ENCODE data around the gene ITGA2.

ITGA2 gene

GRCh38 chr5:53068291-53068836, 79.2 kb downstream of the ITGA2 start:
- in situ Hi-C loops (cut with MboI; ENCODE audit: low pct_unique_long_range_greater_than_20kb, low sequenced_read_pairs, unreplicated experiment), result no loop called here
- no peak for DNase-seq (ENCODE audit: low spot score)
- TF ChIP-seq, protein P1, sequence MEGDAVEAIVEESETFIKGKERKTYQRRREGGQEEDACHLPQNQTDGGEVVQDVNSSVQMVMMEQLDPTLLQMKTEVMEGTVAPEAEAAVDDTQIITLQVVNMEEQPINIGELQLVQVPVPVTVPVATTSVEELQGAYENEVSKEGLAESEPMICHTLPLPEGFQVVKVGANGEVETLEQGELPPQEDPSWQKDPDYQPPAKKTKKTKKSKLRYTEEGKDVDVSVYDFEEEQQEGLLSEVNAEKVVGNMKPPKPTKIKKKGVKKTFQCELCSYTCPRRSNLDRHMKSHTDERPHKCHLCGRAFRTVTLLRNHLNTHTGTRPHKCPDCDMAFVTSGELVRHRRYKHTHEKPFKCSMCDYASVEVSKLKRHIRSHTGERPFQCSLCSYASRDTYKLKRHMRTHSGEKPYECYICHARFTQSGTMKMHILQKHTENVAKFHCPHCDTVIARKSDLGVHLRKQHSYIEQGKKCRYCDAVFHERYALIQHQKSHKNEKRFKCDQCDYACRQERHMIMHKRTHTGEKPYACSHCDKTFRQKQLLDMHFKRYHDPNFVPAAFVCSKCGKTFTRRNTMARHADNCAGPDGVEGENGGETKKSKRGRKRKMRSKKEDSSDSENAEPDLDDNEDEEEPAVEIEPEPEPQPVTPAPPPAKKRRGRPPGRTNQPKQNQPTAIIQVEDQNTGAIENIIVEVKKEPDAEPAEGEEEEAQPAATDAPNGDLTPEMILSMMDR (IDR thresholded peaks at IDR 0.05; ENCODE audit: extremely low read depth, insufficient read depth, missing control alignments), result no peak

GRCh38 chr5:53069626-53070025, 80.5 kb downstream of the ITGA2 start:
- in situ Hi-C loops (cut with MboI; ENCODE audit: low pct_unique_long_range_greater_than_20kb, low sequenced_read_pairs, unreplicated experiment), result no loop called here
- TF ChIP-seq, protein P1 (IDR thresholded peaks at IDR 0.05; ENCODE audit: extremely low read depth, insufficient read depth, missing control alignments), result no peak
- no peak for DNase-seq (ENCODE audit: low spot score)

GRCh38 chr5:53071298-53071697, 82.1 kb downstream of the ITGA2 start:
- DNase-seq (ENCODE audit: low spot score), result no peak
- TF ChIP-seq, protein P1 (IDR thresholded peaks at IDR 0.05; ENCODE audit: extremely low read depth, insufficient read depth, missing control alignments), result no peak
- in situ Hi-C loops (cut with MboI; ENCODE audit: low pct_unique_long_range_greater_than_20kb, low sequenced_read_pairs, unreplicated experiment), result no loop called here

- in situ Hi-C loops (cut with MboI; ENCODE audit: low pct_unique_long_range_greater_than_20kb, low sequenced_read_pairs, unreplicated experiment), result no loop called here
- TF ChIP-seq, protein P1 (IDR thresholded peaks at IDR 0.05; ENCODE audit: extremely low read depth, insufficient read depth, missing control alignments), result no peak
These were observed 82.6 kb downstream of the ITGA2 start for GRCh38 chr5:53071738-53072137.

GRCh38 chr5:53073348-53073747, 84.2 kb downstream of the ITGA2 start:
- TF ChIP-seq, protein P1 (IDR thresholded peaks at IDR 0.05; ENCODE audit: extremely low read depth, insufficient read depth, missing control alignments), result no peak
- DNase-seq (ENCODE audit: low spot score), result no peak
- in situ Hi-C loops (cut with MboI; ENCODE audit: low pct_unique_long_range_greater_than_20kb, low sequenced_read_pairs, unreplicated experiment), result no loop called here

More at GRCh38 chr5:53071738-53072137, 82.6 kb downstream of the ITGA2 start:
- no peak for DNase-seq (ENCODE audit: low spot score)

- DNase-seq (ENCODE audit: low spot score), result no peak
- in situ Hi-C loops (cut with MboI; ENCODE audit: low pct_unique_long_range_greater_than_20kb, low sequenced_read_pairs, unreplicated experiment), result no loop called here
- TF ChIP-seq, protein P1 (IDR thresholded peaks at IDR 0.05; ENCODE audit: extremely low read depth, insufficient read depth, missing control alignments), result no peak
These were observed 86.9 kb downstream of the ITGA2 start for GRCh38 chr5:53076014-53076583.

All from GM13977 (cell line).